Measurements from ENCODE around the gene PDE3B. TPM values are rescaled to one million over a fixed set of nuclear protein-coding genes. Genes with fewer than 3 reads are reported as not detected.
"Not testable (repeated sequence)": the region's sequence is repeated elsewhere in the genome, so short reads cannot be mapped to it uniquely, and the experiment has no call there.

The PDE3B gene
- polyA plus RNA-seq, 1 of the 3 experiments (the other 2 are of a cell fraction), result 0.26 TPM

DNA sequence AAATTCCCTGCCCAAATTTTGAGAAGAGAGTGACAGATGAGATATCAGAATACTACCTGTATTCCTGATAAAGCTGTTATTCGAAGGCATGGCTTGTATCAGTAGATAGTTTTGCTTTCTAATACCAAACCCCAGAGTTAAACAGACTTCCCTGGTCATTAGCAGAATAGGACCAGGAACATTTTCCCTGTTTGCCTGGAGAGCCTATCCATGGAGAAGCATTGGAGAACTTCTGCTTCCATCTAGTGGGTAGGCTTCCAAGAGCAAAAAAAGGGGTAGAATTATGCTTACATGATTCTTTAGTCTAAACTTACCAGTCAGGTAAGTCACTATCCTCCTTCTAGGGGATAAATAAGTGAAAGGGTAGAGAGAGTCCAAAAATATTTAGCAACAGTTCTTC, 14.2 kb downstream of the PDE3B start:
- POLR2A ChIA-PET, result no interaction called here
- no peak for DNase-seq
- CTCF ChIA-PET, result interaction anchor here (2.2 kb wide), 1 partner anchor 13 kb away, joined by 8 read pairs; no protein-coding TSS in a partner anchor

GRCh38 chr11:14664926-14665325, 21.3 kb downstream of the PDE3B start:
- H3K9me2 ChIP-seq; H2AFZ ChIP-seq (ENCODE audit: low read depth); H4K20me1 ChIP-seq (ENCODE audit: insufficient read depth); H3F3A ChIP-seq (replicated peaks; ENCODE audit: insufficient read depth); H3K9me3 ChIP-seq; DNase-seq; H3K27me3 ChIP-seq (ENCODE audit: insufficient read depth); H3K4me1 ChIP-seq (ENCODE audit: control insufficient read depth in 1 of 2, insufficient read depth in 2 of 2, low read depth in 1 of 2, low read length in 1 of 2); H3K27ac ChIP-seq (ENCODE audit: low read depth in 2 of 2, low read length in 1 of 2); H3K9ac ChIP-seq; H3K4me3 ChIP-seq (ENCODE audit: low read depth in 2 of 2, low read length in 1 of 2); POLR2A ChIA-PET; CTCF ChIA-PET; H3K36me3 ChIP-seq (replicated peaks in 1 of 2; ENCODE audit: control insufficient read depth in 1 of 2, insufficient read depth in 2 of 2, low read length in 1 of 2); H3K79me2 ChIP-seq (ENCODE audit: insufficient read depth); H3K4me2 ChIP-seq: not testable (repeated sequence)
- WGBS (ENCODE audit: low lambda C conversion rate), result 75% methylated on average over 3 of the region's 3 CpGs

More for the DNA sequence above, 14.2 kb downstream of the PDE3B start:
- Histone ChIP-seq H4K20me1 (ENCODE audit: insufficient read depth) (no peaks in the 10 kb centered on the region), H3K27ac (ENCODE audit: low read depth in 2 of 2, low read length in 1 of 2) (no peak overlapping the region), H2AFZ (ENCODE audit: low read depth) (no peak overlapping the region), H3K4me2 (no peak overlapping the region), H3K4me3 (ENCODE audit: low read depth in 2 of 2, low read length in 1 of 2) (no peak overlapping the region), H3K36me3 (replicated peaks in 1 of 2; ENCODE audit: control insufficient read depth in 1 of 2, insufficient read depth in 2 of 2, low read length in 1 of 2) (no peaks in the 10 kb centered on the region), H3K9ac (no peak overlapping the region), H3K79me2 (ENCODE audit: insufficient read depth) (no peaks in the 10 kb centered on the region), H3K9me2 (no peaks in the 10 kb centered on the region), H3K9me3 (no peaks in the 10 kb centered on the region), H3K27me3 (ENCODE audit: insufficient read depth) (no peaks in the 10 kb centered on the region), H3F3A (replicated peaks; ENCODE audit: insufficient read depth) (no peaks in the 10 kb centered on the region), H3K4me1 (ENCODE audit: control insufficient read depth in 1 of 2, insufficient read depth in 2 of 2, low read depth in 1 of 2, low read length in 1 of 2) (no peaks in the 10 kb centered on the region; a peak in 2 of 4 replicates)
- 32% methylated on average over 1 of the region's 1 CpG for WGBS (ENCODE audit: low lambda C conversion rate)
- TF ChIP-seq, protein P1, sequence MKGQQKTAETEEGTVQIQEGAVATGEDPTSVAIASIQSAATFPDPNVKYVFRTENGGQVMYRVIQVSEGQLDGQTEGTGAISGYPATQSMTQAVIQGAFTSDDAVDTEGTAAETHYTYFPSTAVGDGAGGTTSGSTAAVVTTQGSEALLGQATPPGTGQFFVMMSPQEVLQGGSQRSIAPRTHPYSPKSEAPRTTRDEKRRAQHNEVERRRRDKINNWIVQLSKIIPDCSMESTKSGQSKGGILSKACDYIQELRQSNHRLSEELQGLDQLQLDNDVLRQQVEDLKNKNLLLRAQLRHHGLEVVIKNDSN (IDR thresholded peaks at IDR 0.05; ENCODE audit: borderline replicate concordance, low read depth), result no peak
- no peak for TF ChIP-seq MEF2A (IDR thresholded peaks at IDR 0.05; ENCODE audit: borderline replicate concordance, low read depth)
- TF ChIP-seq EZH2phosphoT487 (IDR thresholded peaks at IDR 0.05; ENCODE audit: borderline replicate concordance, low read depth), result no peak
- TF ChIP-seq TCF12 (IDR thresholded peaks at IDR 0.05), result no peak
- TF ChIP-seq ZBTB33 (IDR thresholded peaks at IDR 0.05; ENCODE audit: borderline replicate concordance, low read depth), result no peak
- TF ChIP-seq JUND (IDR thresholded peaks at IDR 0.05), result no peak
- TF ChIP-seq TEAD4 (IDR thresholded peaks at IDR 0.05; ENCODE audit: borderline replicate concordance, insufficient read depth), result no peak
- TF ChIP-seq, protein P2, sequence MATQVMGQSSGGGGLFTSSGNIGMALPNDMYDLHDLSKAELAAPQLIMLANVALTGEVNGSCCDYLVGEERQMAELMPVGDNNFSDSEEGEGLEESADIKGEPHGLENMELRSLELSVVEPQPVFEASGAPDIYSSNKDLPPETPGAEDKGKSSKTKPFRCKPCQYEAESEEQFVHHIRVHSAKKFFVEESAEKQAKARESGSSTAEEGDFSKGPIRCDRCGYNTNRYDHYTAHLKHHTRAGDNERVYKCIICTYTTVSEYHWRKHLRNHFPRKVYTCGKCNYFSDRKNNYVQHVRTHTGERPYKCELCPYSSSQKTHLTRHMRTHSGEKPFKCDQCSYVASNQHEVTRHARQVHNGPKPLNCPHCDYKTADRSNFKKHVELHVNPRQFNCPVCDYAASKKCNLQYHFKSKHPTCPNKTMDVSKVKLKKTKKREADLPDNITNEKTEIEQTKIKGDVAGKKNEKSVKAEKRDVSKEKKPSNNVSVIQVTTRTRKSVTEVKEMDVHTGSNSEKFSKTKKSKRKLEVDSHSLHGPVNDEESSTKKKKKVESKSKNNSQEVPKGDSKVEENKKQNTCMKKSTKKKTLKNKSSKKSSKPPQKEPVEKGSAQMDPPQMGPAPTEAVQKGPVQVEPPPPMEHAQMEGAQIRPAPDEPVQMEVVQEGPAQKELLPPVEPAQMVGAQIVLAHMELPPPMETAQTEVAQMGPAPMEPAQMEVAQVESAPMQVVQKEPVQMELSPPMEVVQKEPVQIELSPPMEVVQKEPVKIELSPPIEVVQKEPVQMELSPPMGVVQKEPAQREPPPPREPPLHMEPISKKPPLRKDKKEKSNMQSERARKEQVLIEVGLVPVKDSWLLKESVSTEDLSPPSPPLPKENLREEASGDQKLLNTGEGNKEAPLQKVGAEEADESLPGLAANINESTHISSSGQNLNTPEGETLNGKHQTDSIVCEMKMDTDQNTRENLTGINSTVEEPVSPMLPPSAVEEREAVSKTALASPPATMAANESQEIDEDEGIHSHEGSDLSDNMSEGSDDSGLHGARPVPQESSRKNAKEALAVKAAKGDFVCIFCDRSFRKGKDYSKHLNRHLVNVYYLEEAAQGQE (IDR thresholded peaks at IDR 0.05; ENCODE audit: low read depth, low read length), result no peak
- no peak for TF ChIP-seq RCOR1 (IDR thresholded peaks at IDR 0.05; ENCODE audit: low read length)
- no peak for TF ChIP-seq ELF1 (IDR thresholded peaks at IDR 0.05)
- no peak for TF ChIP-seq GABPA (IDR thresholded peaks at IDR 0.05; ENCODE audit: low read depth)
- TF ChIP-seq PBX3 (IDR thresholded peaks at IDR 0.05), result no peak
- no peak for TF ChIP-seq SMC3 (IDR thresholded peaks at IDR 0.05; ENCODE audit: low read depth, low read length)
- TF ChIP-seq, protein P3, sequence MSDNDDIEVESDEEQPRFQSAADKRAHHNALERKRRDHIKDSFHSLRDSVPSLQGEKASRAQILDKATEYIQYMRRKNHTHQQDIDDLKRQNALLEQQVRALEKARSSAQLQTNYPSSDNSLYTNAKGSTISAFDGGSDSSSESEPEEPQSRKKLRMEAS (IDR thresholded peaks at IDR 0.05; ENCODE audit: low read depth), result no peak
- TF ChIP-seq, protein P4, sequence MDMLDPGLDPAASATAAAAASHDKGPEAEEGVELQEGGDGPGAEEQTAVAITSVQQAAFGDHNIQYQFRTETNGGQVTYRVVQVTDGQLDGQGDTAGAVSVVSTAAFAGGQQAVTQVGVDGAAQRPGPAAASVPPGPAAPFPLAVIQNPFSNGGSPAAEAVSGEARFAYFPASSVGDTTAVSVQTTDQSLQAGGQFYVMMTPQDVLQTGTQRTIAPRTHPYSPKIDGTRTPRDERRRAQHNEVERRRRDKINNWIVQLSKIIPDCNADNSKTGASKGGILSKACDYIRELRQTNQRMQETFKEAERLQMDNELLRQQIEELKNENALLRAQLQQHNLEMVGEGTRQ (IDR thresholded peaks at IDR 0.05; ENCODE audit: borderline replicate concordance, low read depth, low read length), result no peak
- TF ChIP-seq FOSL2 (IDR thresholded peaks at IDR 0.05; ENCODE audit: borderline replicate concordance, low read depth), result no peak
- TF ChIP-seq GATA2 (CRISPR knock-in tag; IDR thresholded peaks at IDR 0.05), result no peak
- no peak for TF ChIP-seq FOXM1 (IDR thresholded peaks at IDR 0.05; ENCODE audit: low read depth)
- TF ChIP-seq NFIC (IDR thresholded peaks at IDR 0.05; ENCODE audit: borderline replicate concordance), result no peak
- no peak for TF ChIP-seq YY1 (IDR thresholded peaks at IDR 0.05; ENCODE audit: low read depth)

All from SK-N-SH (cell line).